GM18520 (cell line): Measurements from ENCODE around the gene GJE1.

Experiments used
- ATAC-seq: cut with Tn5 transposase; IDR thresholded peaks from one replicate; pipeline ENCODE4 v1.9.1; 2021; ENCODE audit not compliant: unreplicated experiment

Gene GJE1

DNA sequence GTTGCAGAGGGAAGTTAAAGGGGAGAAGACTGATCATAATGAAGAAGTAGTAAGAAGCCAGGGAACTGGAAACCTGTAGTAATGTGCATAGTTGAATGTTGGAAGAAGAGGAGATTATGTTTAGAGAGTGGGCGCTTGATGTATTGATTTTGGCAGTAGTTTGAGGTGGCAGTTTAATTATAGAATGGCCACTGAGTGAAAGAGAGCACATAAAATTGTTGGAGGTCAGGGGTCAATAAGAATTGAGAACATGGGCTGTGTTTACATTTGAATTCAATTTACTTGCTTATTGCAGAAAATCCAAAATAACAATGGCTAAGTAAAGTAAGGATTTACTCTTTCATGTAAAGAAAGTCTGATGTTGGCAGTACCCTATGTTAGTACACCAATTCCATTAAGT, 30.1 kb downstream of the GJE1 start:
- ATAC-seq: no peak

DNA sequence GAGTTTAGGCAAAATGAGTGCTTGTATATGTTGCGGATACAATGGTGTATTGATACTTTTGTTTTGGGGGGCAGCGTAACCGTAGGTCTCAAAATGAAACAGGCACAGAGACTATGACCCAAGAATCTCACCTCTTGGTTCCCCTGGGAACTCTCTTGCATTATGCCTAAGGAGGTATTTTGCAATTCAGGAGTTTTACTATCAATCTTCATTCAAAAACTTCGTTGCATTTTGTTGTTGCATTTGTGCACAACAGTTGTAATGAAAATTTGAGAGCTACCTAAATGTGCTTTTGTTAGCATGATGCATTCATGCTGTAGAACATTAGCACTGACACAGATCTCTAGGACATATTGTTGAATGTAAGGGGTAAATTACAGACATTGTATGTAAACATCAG, 32.5 kb downstream of the GJE1 start:
- ATAC-seq: no peak

DNA sequence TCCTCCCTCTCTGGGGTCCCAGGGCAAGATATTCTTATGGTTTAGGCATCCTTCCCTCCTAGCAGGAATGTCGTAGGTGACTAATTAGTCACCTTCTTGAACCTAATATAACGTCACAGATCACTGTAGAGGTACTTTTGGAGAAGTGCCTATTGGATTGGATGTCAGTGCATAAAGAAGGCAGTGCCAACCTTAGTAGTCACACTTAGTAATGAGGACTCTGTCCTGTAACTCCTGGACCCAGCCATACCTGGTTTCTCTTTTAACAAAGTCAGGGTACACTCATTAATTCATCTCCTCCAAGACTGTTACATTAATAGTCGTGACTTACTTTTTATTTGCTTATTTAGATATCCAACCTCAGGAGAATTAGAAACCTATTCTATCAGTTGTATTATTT, 34.3 kb downstream of the GJE1 start:
- no peak for ATAC-seq

DNA sequence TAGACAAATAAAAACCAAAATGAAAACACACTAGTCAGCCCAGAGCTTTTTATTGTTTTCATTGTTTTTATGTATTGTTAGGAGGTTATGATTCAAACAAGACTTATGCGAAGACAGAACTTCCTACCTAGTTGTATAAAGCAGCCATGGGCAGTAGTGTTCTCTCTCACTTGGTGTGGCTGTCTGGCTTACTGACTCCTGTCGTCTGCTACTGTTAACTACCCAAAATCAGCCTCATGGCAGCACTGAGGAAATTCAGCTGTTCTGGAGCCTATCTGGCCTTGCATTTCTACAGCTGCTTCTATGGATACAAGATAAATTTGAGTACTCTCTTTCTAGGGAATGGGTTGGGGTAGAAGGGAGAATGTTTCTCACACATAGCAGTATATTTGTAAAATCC, 34.8 kb downstream of the GJE1 start:
- ATAC-seq: no peak

DNA sequence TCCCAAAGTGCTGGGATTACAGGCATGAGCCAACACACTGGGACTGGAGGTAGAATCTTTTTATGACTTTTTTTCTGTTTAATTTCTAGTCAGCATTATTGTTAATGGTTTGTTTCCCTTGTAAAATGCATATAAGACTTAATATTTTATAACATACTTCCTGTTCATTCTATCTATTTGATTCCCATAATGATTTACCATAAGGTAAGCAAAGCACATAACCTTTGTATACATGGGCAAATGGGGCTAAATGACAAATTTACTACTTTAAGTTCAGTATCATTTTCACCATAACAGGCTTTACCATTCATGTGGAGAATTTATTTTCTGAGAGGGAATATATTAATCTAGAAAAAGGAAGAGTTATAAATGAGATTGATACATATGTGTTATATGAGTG, 38.6 kb downstream of the GJE1 start:
- ATAC-seq: no peak

DNA sequence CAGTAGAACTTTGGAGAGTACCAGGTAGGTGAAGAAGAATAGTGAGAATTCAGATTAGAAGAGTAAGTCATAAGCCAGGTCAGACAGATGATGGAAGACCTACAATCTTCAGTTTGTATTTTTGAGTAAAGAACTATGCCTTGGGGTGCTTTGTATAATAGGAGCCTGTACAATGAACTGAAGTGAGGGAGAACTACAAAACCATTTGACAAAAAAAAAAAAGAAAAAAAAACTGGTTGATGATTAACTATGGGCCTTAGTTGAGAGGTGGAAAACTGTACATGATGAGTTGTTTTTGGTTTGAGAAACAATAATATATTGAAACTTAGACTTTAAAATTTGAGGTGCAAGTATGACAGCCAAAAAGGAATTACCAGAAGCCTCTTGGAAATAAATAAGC, 40.0 kb downstream of the GJE1 start:
- no peak for ATAC-seq

DNA sequence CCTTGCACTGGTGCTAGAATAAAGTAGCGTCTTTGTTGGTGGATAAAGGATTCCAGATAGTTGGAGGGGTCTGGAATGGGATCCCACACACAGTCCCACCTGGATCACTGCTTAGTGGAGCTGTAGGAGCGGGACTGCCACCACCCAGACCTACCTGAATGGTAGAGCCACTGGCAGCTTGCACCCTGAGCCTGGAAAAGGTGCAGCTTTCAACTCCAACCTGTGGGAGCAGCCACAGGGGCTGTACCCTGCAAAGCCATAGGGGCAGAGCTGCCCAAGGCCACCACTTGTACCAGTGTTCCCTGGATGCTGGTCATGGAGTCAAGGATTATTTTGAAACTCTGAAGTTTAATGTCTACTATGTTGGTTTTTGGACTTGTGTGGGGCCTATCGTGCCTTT, 41.3 kb downstream of the GJE1 start:
- ATAC-seq: no peak

DNA sequence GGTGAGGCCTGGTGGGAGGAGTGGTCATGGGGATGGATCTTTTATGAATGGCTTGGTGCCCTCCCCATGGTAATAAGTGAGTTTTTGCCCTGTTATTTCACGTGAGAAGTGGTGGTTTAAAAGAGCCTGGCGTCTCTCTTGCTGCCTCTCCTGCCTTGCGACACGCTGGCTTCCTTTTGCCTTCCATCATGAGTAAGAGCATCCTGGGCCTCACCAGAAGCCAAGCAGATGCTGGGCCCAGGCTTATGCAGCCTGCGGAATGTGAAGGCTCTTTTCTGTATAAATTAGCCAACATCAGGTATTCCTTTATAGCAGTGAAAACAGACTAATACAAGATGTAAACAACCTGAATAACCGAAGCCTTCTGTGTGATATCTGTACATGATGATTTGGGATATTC, 42.0 kb downstream of the GJE1 start:
- ATAC-seq: no peak

DNA sequence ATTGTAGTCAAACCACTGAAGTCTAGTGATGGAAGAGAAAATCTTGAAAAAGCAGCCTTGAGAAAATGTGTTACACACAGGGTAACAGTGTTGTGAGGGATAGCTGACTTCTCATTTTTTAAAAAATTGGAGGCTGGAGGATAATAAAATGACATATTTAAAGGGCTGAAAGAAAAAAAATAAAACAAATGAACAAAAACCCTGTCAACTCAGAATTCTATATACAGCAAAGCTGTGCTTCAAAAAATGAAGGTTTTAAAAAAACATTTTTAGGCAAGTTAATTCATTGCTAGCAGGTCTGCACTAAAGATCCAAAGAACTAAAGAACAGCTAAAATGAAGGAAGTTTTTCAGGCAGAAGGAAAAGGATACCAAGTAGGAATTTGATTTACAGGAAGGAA, 45.4 kb downstream of the GJE1 start:
- ATAC-seq: no peak

DNA sequence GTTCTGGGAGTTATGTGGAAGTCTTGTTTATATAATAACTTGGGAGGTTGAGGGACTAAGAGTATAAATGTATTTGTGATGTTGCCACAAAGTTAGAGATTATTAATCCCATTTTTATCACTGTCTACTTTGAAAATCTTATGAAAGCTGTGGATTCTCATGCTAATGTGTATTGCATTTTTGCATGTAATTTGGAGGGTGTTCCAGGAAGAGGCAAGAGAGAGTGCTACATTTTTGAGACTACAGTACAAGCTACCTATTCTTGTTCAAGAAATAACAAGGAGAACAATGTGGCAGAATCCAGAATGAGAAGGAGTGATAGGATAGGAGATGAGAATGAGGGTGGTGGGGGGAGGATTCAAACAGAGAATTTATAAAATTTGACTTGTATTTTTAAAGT, 49.3 kb downstream of the GJE1 start:
- ATAC-seq: no peak

DNA sequence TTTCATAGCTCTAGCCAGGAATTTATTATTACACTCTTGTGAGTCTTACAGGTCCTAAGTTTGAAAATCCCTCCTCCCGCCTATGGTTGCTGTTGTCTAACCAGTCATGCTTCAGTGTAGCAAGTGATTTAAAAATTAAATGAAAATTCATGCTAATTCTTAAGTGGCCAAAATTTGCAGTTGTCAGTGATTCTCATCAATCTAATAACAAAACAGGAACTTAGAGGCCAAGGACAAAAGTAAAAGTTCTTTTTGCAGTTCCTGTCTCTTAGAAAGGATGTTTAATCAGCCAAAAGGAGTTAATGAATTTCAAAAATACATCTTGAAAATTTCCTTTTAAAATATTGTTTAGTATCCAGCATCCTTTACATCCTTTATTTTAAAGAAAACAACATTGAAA, 50.6 kb downstream of the GJE1 start:
- no peak for ATAC-seq

DNA sequence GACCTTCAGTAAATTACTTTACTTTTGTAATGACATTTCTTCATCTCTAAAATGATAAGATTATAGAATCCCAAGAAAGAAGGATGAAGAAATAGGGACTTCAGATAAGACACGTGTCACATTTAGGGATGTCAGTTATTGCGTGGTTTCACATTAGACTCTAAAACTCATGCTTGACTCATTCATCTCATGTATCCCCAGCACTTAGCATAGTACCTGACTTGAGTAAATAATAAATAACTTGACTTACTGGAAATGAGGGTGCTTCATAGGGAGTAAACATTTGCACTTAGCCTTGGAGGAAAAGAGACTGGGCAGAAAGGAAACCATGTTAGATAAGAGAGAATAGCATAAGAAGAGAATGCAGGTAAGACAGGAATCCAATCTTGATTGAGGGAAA, 51.6 kb downstream of the GJE1 start:
- ATAC-seq: no peak
